BLaER1 (cell line): Measurements from ENCODE around the gene DDX53.

Experiments
- H3K27ac ChIP-seq: shearing (Covaris generic); formaldehyde crosslinking; 2 replicates; pipeline ENCODE4 v1.8.1; 2022
- H3K27me3 ChIP-seq: shearing (Covaris generic); formaldehyde crosslinking; 2 replicates; pipeline ENCODE4 v1.8.1; 2022
- H3K36me3 ChIP-seq: shearing (Covaris generic); formaldehyde crosslinking; 2 replicates; pipeline ENCODE4 v1.8.1; 2022
- H3K4me1 ChIP-seq: shearing (Covaris generic); formaldehyde crosslinking; 2 replicates; pipeline ENCODE4 v1.8.1; 2022
- H3K4me2 ChIP-seq: shearing (Covaris generic); formaldehyde crosslinking; 2 replicates; pipeline ENCODE4 v1.8.1; 2022
- H3K4me3 ChIP-seq: shearing (Covaris generic); formaldehyde crosslinking; 2 replicates; pipeline ENCODE4 v1.8.1; 2022
- H3K9ac ChIP-seq: shearing (Covaris generic); formaldehyde crosslinking; 2 replicates; pipeline ENCODE4 v1.8.1; 2022
- H3K9me3 ChIP-seq: shearing (Covaris generic); formaldehyde crosslinking; 2 replicates; pipeline ENCODE4 v1.8.1; 2022
- H4K20me1 ChIP-seq: shearing (Covaris generic); formaldehyde crosslinking; 2 replicates; pipeline ENCODE4 v1.8.1; 2022
- Cebpa-rat ChIP-seq: shearing (Covaris generic); IDR thresholded peaks from 2 replicates; pipeline ENCODE4 v1.8.1; 2022

Gene DDX53

GRCh38 chrX:22974616-22975015, 25.1 kb upstream of the DDX53 start:
- H3K27ac ChIP-seq = no peak overlapping the region
- no peak overlapping the region for H3K4me3 ChIP-seq
- TF ChIP-seq Cebpa-rat = no peak
- H4K20me1 ChIP-seq = no peaks in the 10 kb centered on the region
- H3K27me3 ChIP-seq = no peaks in the 10 kb centered on the region
- peaks cover 9% of the 10 kb centered on the region; the same call in 1 of the 2 replicates for H3K36me3 ChIP-seq
- H3K4me1 ChIP-seq = peaks cover 8% of the 10 kb centered on the region
- H3K9me3 ChIP-seq = peaks cover 76% of the 10 kb centered on the region
- no peak overlapping the region for H3K4me2 ChIP-seq
- no peak overlapping the region for H3K9ac ChIP-seq

GRCh38 chrX:22975786-22976185, 24.0 kb upstream of the DDX53 start:
- Histone ChIP-seq H3K9me3 (peaks cover 69% of the 10 kb centered on the region), H3K9ac (no peak overlapping the region), H3K27me3 (no peaks in the 10 kb centered on the region), H3K27ac (no peak overlapping the region), H3K4me1 (no peaks in the 10 kb centered on the region), H3K36me3 (peaks cover 1% of the 10 kb centered on the region; the same call in 1 of the 2 replicates), H4K20me1 (no peaks in the 10 kb centered on the region), H3K4me3 (no peak overlapping the region), H3K4me2 (no peak overlapping the region)
- no peak for TF ChIP-seq Cebpa-rat

- H3K9me3 ChIP-seq = no peaks in the 10 kb centered on the region
These were observed 13.8 kb upstream of the DDX53 start for GRCh38 chrX:22985958-22986357.

GRCh38 chrX:22987452-22987851, 12.3 kb upstream of the DDX53 start:
- Histone ChIP-seq H3K36me3 (no peaks in the 10 kb centered on the region), H3K27me3 (no peaks in the 10 kb centered on the region), H3K27ac (no peak overlapping the region), H3K4me3 (no peak overlapping the region), H4K20me1 (no peaks in the 10 kb centered on the region), H3K4me2 (no peak overlapping the region), H3K9me3 (no peaks in the 10 kb centered on the region), H3K9ac (no peak overlapping the region), H3K4me1 (no peaks in the 10 kb centered on the region)
- no peak for TF ChIP-seq Cebpa-rat

More at GRCh38 chrX:22985958-22986357, 13.8 kb upstream of the DDX53 start:
- H3K27ac ChIP-seq = no peak overlapping the region
- H3K4me1 ChIP-seq = no peaks in the 10 kb centered on the region
- H3K9ac ChIP-seq = no peak overlapping the region
- H3K36me3 ChIP-seq = no peaks in the 10 kb centered on the region
- no peak overlapping the region for H3K4me2 ChIP-seq
- H4K20me1 ChIP-seq = no peaks in the 10 kb centered on the region
- no peaks in the 10 kb centered on the region for H3K27me3 ChIP-seq
- no peak overlapping the region for H3K4me3 ChIP-seq
- no peak for TF ChIP-seq Cebpa-rat

- Histone ChIP-seq H3K36me3 (no peaks in the 10 kb centered on the region), H4K20me1 (no peaks in the 10 kb centered on the region), H3K27me3 (no peaks in the 10 kb centered on the region), H3K9me3 (peaks cover 13% of the 10 kb centered on the region), H3K27ac (no peak overlapping the region), H3K4me2 (no peak overlapping the region), H3K4me1 (no peaks in the 10 kb centered on the region), H3K4me3 (no peak overlapping the region), H3K9ac (no peak overlapping the region)
- TF ChIP-seq Cebpa-rat = no peak
These were observed 3.4 kb downstream of the DDX53 start for GRCh38 chrX:23003116-23003515.

- H3K4me2 ChIP-seq = no peak overlapping the region
- no peak overlapping the region for H3K4me3 ChIP-seq
- H3K27ac ChIP-seq = no peak overlapping the region
- no peak overlapping the region for H3K9ac ChIP-seq
- no peaks in the 10 kb centered on the region for H3K36me3 ChIP-seq
- TF ChIP-seq Cebpa-rat = no peak
- H3K4me1 ChIP-seq = peaks cover 11% of the 10 kb centered on the region
- peaks cover 18% of the 10 kb centered on the region for H3K9me3 ChIP-seq
- no peaks in the 10 kb centered on the region for H3K27me3 ChIP-seq
- no peaks in the 10 kb centered on the region for H4K20me1 ChIP-seq
These were observed 8.8 kb downstream of the DDX53 start for GRCh38 chrX:23008431-23009099.

- H3K9me3 ChIP-seq = peaks cover 8% of the 10 kb centered on the region; the same call in 1 of the 2 replicates
- no peaks in the 10 kb centered on the region for H3K36me3 ChIP-seq
- no peak overlapping the region for H3K9ac ChIP-seq
- TF ChIP-seq Cebpa-rat = no peak
- no peak overlapping the region for H3K27ac ChIP-seq
- no peaks in the 10 kb centered on the region for H3K27me3 ChIP-seq
- H3K4me3 ChIP-seq = no peak overlapping the region
- no peaks in the 10 kb centered on the region for H4K20me1 ChIP-seq
- H3K4me1 ChIP-seq = peaks cover 11% of the 10 kb centered on the region
- peak overlapping the region; percentile 44 for H3K4me2 ChIP-seq
These were observed 12.4 kb downstream of the DDX53 start for GRCh38 chrX:23012162-23012561.

DNA sequence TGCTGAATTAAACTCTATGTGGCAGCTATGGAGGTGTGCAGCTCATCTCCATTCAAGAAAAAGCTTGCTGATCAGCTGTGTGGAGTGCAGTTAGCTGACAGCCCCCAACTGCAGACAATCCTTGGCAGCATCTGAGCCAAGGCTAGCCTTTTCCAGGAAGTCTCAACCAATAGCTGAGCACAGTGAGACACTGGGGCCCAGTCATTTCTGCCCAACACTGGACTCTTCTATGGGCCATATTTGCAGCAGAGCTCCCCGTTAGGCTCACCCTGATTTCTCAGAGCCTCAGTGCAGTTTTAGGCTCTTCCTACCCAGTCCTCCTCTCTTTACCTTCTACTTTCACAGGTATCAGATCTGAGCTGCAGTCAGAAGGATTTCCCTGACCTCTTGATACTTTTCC, 12.9 kb downstream of the DDX53 start:
- no peak overlapping the region for H3K9ac ChIP-seq
- TF ChIP-seq Cebpa-rat = no peak
- peak overlapping the region; percentile 44; the same call in 1 of the 2 replicates for H3K4me2 ChIP-seq
- no peaks in the 10 kb centered on the region for H3K27me3 ChIP-seq
- peaks cover 5% of the 10 kb centered on the region; the same call in 1 of the 2 replicates for H3K9me3 ChIP-seq
- no peaks in the 10 kb centered on the region for H4K20me1 ChIP-seq
- H3K36me3 ChIP-seq = no peaks in the 10 kb centered on the region
- peaks cover 11% of the 10 kb centered on the region for H3K4me1 ChIP-seq
- no peak overlapping the region for H3K4me3 ChIP-seq
- no peak overlapping the region for H3K27ac ChIP-seq

- H3K9me3 ChIP-seq = peaks cover 5% of the 10 kb centered on the region; the same call in 1 of the 2 replicates
- H3K27me3 ChIP-seq = no peaks in the 10 kb centered on the region
- TF ChIP-seq Cebpa-rat = no peak
- H4K20me1 ChIP-seq = no peaks in the 10 kb centered on the region
- H3K4me3 ChIP-seq = no peak overlapping the region
- H3K4me2 ChIP-seq = no peak overlapping the region
- no peak overlapping the region for H3K27ac ChIP-seq
- H3K9ac ChIP-seq = no peak overlapping the region
- H3K4me1 ChIP-seq = peaks cover 11% of the 10 kb centered on the region
- H3K36me3 ChIP-seq = no peaks in the 10 kb centered on the region
These were observed 13.6 kb downstream of the DDX53 start for GRCh38 chrX:23013366-23013765.

DNA sequence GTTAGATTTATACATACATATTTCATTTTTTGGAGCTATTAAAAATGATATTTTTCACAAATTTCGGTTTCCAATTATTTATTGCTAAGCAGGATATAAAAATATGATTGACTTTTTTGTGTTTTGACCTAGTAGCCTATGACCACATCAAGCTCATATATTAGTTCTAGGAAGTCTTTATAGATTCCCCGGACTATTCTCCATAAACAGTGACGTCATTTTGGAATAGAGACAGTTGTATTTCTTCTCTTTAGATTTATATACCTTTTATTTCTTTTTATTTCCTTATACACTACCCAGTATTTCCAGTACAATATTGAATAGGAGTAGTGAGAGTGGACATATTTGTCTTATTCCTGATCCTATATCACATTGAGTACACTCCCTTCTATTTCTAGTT, 31.8 kb downstream of the DDX53 start:
- Histone ChIP-seq H3K36me3 (no peaks in the 10 kb centered on the region), H3K9ac (no peak overlapping the region), H4K20me1 (no peaks in the 10 kb centered on the region), H3K4me3 (no peak overlapping the region), H3K4me1 (no peaks in the 10 kb centered on the region), H3K27ac (no peak overlapping the region), H3K9me3 (no peaks in the 10 kb centered on the region), H3K27me3 (no peaks in the 10 kb centered on the region), H3K4me2 (no peak overlapping the region)
- TF ChIP-seq Cebpa-rat = no peak
